HG03280 (cell line): Measurements from ENCODE around the gene IL1RAPL1.

ENCODE experiments used
- ATAC-seq: cut with Tn5 transposase; IDR thresholded peaks from one replicate; pipeline ENCODE4 v1.9.1; 2021; ENCODE audit warnings: mild to moderate bottlenecking, moderate library complexity; ENCODE audit not compliant: unreplicated experiment

The IL1RAPL1 gene

DNA sequence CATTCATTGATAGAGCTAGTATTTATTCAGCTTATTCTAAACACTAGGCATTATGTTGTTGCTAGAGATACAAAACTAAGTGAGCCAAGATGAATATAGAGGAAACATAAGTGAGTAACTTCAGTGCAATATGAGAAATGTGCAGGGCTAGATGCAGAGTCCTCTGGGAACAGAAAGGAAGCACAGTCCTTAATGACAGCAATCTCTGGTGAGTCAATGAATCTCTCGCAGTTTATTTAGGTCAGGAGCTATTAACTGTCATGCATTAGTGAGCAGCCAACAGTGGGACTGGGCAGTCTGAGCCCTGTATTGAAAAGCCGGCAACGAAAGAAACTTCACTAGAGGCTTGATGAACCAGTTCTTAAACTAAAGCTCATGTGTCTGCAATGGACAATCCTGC lies 1030.0 kb downstream of the IL1RAPL1 start:
- ATAC-seq, result no peak

DNA sequence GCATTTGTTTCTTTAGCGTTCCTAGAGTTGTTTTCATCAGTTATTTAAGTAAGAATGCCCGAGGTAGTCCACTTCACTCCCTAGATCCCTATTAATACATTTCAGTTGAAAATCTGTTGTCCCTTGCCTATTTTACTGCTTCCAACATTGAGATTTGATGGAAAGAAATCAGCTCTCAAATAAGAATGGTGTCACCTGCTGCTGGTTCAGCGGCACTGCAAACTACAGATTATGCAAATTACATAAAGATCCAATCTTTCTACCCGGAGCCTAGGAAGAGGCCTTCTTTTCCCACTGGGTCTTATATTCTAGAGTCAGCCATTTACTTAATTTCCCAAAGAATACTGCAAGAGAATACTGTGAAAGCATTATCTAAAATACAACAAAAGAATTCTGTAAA lies 1030.5 kb downstream of the IL1RAPL1 start:
- ATAC-seq, result no peak

DNA sequence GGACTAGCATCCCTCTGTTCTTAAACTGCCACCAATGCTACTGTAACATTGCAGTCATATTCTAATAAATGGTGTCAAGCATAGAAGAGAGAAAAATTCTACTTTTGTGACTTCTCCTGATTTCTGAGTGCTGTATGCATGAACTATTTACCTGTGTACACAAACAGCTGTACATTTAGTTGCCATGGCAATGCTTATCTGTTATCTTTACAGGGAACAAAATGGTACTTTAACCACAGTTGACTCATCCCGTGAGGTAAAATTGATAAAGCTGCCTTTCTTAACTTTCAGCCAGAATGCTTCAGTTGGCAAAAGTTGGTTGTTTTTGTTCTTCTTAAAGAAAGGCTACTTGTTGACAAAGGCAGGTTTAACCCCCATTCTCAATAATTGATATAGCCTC lies 1040.6 kb downstream of the IL1RAPL1 start:
- no peak for ATAC-seq

DNA sequence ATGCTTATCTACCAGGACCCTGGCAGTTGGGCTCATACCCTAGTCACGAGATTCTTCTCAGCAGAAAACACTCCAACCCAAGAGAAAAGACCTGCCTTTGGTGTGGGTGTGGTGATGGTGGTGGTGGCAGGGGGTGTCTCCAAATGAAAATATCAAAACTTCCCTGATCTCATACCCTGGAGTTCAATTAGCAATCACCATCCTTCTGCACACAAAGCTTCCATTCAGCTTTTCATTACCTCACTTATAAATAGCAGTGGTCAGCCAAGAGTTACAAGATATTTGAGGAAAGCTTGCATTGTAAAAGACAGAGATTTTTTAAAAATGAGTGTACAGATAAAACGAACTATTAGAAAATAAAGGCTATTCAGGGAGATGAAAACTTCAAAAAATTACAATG lies 1047.3 kb downstream of the IL1RAPL1 start:
- ATAC-seq, result no peak

DNA sequence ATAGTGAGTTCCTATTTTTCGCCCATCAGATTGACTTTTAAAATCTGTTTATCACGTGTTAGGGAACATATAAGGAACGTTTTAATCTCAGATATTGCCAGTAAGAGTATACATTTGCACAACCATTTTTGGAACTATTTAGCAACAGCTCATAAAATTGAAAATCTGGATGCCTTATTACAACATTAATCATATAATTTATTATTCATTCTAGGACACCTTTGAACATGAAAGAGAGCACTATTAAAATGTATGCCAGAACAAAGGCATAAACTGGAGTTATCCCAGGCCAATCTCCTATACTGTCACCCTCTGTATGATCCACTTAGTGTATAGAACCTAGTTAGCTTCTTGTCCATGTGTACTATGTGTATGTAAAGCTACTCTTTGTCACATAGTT lies 1049.1 kb downstream of the IL1RAPL1 start:
- no peak for ATAC-seq

DNA sequence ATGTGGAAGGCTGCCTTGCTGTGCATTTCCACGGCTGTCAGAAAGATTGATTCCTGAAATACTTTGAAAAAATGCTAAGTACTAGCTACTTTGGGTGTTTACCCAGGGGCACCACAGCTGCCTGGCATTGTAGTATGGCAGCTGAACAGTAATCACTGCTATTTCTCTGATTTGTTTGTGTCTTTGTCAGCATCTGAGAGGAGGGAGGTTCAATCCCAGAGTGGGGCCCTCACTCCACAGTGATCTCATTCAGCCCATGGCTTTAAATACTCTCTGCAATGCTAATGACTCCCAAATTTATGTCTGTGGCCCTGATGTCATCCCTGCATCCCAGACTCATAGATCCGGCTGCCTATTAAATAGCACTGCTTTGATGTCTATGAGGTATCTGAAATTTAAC lies 1052.9 kb downstream of the IL1RAPL1 start:
- no peak for ATAC-seq

DNA sequence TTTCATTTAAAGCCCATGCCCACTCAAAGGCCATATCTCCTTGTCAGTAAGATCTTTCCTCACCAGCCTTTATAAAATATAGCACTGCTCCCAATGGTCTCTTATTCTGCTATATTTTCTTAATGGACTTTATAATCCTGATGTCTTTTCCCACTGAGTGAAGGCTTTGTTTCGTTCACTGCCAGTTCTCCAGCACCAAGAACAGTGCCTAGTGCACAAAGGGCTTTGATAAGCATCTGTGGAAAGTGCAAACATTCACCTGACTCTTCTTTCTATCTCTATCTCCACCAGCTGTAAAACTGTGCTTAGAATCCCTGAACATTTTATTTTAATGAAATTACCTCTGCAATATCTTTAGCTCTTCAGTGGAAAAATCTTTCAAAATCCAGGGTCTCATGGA lies 1054.2 kb downstream of the IL1RAPL1 start:
- ATAC-seq, result no peak

DNA sequence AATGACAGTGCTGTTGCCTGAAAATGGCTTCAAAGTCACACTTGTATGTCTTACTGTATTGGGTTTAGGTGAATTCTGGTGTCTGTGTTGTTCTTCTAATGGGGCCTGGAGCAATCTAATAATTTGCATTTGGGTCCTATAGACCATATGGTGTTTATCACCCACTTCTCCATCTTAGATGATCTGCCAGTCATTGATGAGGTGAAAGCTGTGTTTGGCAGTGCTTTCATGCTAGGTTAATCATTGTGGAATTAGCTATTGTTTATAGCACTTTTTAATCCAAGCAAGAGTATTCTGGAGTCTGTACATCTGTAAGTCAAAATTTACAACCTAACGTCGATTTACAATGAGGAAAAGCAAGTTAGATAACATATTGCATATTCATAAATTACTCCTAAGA lies 1055.9 kb downstream of the IL1RAPL1 start:
- no peak for ATAC-seq

DNA sequence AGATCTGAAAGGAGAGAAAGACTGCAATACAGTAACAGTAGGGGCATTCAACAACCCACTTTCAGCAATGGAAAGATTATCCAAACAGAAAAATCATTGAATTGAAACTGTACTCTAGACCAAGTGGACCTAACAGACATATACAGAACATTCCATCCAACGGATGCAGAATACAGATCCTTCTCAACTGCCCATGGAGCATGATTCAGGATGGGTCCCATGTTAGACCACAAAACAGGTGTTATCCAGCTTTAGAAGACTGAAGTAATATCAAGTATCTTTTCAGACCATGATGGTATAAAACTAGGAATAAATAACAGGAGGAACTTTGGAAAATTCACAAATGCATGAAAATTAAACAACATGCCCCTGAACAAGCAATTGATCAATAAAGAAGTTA lies 1060.9 kb downstream of the IL1RAPL1 start:
- no peak for ATAC-seq

DNA sequence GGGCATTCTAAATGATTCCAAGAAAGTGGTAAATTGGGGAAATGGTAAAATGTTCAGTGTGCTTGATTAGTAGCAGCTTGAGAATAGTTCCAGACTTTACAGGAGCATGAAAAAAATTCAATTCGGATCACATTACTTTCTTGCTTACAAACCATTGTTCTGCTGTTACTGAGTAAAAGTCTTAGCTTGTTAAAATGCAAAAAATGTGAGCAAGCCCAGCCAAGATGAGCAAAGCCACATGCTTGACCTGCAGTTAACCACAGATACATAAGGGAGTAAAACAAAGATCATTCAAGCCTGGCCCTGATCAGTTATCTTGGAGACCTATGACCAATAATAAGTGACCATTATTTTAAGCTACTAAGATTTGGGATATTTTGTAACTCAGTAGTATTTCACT lies 1065.2 kb downstream of the IL1RAPL1 start:
- no peak for ATAC-seq

DNA sequence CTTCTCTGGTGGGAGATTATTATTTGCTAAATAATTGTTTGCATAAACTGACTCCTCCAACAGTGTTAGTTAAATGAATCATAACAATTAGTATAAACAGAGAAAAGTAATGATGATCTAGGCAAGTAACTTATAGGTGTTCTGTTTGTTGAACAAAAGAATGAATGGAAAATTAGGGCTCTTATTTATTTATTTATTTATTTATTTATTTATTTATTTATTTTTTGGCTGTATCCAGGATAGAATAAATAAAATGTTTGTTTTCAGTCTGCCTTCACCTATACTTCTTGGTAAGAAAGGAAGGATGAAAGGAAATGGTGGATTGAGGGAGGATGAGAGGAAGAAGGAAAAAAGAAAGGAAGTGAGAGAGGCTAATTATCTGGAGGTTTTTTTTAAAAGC lies 1066.5 kb downstream of the IL1RAPL1 start:
- no peak for ATAC-seq

DNA sequence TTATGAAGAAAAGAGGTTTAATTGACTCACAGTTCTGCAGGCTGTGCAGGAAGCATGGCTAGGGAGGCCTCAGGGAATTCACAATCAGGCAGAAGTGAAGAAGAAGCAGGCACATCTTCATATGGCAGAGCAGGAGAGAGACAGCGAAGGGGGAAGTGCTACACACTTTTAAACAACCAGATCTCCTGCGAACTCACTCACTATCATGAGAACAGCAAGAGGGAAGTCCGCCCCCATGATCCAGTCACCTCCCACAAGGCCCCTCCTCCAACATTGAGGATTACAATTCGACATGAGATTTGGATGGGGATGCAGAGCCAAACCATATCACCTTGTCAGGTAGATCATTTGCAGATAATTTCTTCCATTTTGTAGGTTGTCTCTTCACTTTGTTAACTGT lies 1072.7 kb downstream of the IL1RAPL1 start:
- ATAC-seq, result no peak

DNA sequence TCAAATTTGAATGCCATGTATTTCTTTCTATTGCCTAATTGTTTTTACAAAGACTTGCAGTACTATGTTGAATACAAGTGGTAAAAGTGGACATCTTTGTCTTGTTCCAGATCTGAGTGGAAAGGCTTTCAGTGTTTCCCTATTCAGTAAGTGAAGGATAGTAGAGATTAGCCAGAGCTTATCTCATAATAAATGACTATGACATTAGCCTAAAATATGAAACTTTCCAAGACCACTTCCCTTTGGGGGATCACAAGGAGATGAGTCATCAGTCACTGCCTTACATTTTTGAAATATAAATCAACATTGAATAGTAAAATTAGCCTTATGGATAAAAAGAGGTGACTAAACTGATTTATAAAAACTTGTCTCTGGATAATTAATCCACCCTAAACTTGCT lies 1074.0 kb downstream of the IL1RAPL1 start:
- ATAC-seq, result no peak

DNA sequence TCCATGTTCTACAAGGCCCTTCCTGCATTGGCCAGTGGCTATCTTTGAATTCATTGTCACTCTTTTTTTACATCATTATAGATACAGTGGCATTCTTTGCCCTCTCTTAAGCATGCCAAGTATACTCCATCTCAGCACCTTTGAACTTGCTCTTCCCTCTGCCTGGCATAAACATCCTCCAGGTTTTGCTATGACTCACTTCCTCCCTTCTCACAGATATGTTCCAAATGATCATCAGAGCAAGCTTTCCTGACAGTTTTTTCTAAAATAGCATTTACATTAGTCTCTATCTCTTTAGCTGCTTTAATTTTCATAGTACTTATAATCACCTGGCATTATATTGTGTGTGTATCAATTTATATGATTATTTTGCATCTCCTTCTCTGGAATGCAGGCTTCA lies 1074.9 kb downstream of the IL1RAPL1 start:
- no peak for ATAC-seq

DNA sequence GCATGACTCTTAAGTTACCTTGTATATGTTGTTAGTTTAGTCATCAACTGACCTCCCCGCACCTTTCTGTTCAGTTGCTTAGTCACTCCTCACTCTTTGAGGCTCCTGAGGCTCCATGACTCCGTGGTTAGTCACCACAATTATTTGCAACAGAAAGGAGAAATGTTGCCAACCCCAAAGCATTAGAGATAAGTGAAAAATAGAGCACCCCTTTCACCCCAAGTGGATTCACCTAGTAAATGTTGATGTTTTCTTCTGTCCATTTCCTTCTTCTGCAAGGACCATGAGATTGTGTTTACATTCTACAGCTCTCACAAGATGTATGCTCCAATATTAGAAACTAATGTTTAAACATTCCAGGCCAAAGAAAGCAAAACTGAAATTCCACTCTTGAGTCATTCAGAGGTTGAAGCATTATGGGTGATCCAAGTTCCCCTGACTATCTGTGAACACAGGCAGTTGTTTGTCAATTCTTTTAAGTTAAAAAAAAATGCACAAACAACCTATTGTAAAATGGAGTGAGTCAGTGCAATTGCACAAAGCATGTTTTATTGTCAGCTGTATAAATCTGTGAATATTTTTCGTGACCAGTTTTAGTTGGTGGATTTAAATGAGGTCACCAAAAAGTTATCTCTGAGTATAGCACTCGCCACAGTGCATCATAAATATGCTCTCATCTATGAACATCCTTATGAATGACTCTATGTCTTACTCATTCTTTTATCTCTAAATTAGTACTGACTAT lies 1075.7 kb downstream of the IL1RAPL1 start:
- ATAC-seq, result peak; percentile 75

DNA sequence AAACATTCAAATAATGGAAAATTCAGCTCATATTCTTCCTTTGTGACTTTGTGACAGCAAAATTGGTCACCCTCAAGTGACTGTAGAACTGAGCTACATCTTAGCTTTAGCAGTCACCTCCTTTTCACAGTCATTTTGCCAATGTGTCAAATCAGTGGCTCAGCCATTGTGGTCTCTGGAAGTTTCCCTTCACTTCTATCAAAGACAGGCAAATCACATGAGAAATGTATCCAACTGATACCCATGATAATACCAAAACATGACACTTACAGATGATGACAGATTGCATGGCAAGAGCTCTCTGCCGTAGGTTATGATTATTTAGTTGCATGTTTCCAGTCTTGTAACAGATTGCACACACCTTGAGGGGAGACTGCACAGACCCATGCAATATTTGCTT lies 1078.3 kb downstream of the IL1RAPL1 start:
- no peak for ATAC-seq

DNA sequence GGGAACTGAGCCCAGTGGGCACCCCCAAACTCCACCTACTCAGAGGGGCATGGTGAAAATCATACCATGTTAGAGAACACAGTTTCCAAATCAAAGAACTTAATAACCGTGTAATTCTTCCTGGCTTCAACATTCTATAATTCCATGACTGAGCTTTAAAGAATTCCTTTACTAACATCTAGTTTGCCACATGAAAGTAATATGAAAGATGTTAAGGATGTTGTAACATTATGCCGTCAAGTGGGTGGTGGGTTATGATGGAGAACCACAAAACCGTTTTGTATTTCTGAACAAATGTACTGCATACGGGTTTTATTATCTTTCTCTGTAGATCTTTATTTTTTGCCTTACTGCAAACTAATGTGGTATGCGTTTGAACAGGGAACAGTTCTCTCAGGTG lies 1079.1 kb downstream of the IL1RAPL1 start:
- no peak for ATAC-seq

DNA sequence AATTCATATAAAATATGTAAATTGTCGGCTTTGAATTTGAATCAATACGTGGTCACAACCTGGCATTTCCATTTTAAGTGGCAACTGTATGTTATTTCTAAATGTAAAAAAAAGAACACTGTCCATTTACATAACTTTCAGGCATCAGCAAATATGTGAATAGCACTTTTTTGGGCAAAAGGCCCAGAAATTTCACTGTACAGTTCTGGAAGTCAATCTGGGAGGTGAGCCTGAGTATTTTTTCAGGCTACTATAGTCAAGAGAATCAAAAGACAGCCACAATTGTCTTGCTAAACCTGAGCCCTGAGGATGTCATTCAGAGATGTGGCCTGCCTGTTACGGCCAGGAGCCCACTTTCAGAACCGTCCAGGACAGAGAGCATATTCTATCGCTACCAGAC lies 1084.2 kb downstream of the IL1RAPL1 start:
- no peak for ATAC-seq

DNA sequence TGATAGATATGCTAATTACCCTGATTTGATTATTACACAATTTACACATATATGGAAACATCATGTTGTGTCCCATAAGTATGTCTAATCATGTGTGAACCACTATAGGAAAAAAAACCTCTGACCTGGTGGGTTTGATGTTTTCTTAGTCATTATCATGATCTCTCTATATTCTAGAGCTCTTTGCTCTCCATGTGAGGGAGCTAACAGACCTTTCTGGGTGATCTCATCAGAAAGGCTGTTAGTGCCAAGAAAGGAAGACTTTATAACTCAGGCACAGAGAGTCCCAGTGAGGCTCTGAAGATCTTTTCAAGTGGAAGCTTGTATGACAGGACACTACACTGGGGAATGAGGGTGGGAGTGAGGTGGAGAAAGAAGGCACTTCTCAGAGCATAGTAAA lies 1100.4 kb downstream of the IL1RAPL1 start:
- ATAC-seq, result no peak

DNA sequence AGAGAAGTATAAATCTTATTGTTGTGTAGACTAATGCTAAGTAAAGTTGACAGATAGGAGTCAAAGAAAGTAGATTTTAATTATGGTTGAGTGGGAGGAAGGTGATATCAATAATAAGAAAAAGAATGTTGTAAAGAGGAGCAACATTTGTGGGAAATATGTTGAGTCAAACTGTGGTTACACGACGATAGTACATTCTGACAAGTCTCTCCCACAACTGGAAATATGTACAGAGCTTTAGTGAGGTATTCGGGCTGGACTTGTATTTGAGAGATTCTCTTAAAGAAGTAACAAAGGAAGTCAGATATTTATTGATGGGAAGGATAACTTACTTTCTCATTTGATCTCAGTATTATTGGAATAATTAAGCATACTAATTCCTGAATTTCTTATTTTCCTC lies 1102.8 kb downstream of the IL1RAPL1 start:
- ATAC-seq, result no peak

DNA sequence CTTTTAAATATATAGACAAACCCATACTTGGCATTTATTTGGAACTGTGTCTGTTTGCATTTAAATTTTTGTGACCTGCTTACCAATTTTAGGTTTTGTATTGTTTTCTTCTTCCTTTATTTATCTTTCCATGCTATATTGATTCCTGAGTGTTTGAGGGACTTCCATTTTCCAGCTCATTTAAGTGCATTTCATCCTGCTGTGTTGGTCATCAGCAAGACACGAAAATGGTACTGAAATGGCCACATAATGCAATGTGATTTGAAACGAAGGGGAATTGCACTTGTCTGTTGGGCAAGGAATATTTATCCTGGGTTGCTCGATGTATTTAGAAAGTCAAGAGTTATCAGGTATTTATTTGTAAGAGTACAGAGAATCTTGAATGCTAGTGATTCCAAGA lies 1103.8 kb downstream of the IL1RAPL1 start:
- ATAC-seq, result no peak

DNA sequence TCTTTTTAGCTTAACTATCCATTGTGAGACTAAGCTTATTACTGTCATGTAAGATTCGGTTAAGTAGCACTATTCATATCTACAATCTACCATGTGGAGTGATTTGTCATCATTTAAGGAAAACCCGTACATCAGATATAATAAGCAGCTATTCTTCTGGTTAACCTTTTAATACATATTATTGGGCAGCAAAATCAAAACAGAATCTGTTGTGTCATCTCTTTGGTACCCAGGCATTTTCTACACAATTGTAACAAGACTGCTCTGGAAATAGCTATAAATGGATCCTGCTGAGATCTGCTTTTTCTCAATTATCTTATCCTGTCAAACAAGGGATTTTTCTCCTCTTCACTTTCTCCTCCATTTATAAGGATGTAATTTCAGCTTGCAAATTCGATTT lies 1106.7 kb downstream of the IL1RAPL1 start:
- ATAC-seq, result no peak

DNA sequence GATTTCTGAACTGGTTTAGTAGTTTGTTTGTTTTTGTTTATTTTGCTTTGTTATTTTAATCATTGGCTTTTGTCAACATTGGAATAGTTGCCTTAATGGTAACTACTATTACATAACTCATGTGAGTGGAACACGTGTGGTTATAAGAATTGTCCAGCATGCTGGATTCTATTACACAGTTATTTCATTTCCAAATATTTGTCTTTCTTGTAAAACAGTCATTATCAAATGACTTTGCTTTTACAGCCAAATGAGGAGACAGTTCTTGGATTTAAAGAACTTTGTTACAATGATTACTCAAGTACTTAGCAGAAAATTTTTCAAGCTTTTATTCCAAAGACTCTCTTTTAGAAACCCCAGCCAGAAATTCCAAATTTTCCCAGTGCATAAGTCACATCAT lies 1112.0 kb downstream of the IL1RAPL1 start:
- no peak for ATAC-seq
